GM10266 (cell line): ENCODE data around the gene PIM2.

Experiments
- DNase-seq: peaks from one replicate; pipeline ENCODE4 v3.0.0; 2012; ENCODE audit errors: extremely low spot score
- CTCF ChIP-seq: IDR thresholded peaks from 2 replicates; pipeline ENCODE4 v1.5.1; 2012; ENCODE audit warnings: mild to moderate bottlenecking, low read depth; ENCODE audit not compliant: control insufficient read depth, insufficient read depth; ENCODE audit errors: missing control alignments

The PIM2 gene

DNA sequence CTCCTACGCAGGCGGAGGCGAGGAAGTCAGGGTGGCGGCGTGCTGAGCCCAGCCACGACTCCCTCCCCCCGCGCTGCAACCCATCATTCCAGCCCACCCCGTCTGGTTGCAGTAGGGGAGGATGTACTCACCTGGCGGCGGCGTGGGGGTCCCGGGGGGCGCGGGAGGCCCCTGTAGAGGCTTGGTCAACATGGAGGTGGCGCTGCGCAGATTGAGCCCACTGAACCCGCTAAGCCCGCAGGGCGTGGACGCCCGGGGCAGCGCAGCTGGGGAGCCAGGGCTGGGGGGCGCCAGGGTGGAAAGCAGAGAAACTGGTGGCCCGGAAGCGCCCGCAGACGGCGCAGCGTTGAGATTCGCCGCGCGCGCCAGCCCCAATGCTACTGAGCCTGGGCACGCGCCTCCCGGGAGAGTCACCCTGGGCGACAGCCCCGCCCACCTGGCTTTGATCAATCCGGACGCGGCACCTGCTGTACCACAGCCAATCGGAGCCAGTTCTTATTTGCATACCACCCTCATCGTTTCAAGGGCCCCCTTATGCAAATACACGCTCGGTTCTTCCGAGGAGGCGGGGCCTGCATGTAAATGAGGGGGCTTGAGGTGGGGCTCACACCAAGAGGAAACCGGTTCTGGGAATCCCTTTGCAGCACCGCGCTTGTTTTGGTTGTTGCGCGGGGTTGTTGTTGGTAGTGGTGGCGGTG is at the start of gene PIM2:
Gene PIM2 (minus strand): TSS at position 382 of the 698 bp plus-strand sequence. CDS start 190 bp downstream, at position 192.
- peak; percentile 86 for DNase-seq
- TF ChIP-seq CTCF: no peak

GRCh38 chrX:48968377-48968776 is 49.6 kb upstream of the PIM2 start:
- no peak for TF ChIP-seq CTCF
- no peak for DNase-seq

GRCh38 chrX:48966796-48967579 is 48.2 kb upstream of the PIM2 start:
- no peak for TF ChIP-seq CTCF
- DNase-seq: no peak

DNA sequence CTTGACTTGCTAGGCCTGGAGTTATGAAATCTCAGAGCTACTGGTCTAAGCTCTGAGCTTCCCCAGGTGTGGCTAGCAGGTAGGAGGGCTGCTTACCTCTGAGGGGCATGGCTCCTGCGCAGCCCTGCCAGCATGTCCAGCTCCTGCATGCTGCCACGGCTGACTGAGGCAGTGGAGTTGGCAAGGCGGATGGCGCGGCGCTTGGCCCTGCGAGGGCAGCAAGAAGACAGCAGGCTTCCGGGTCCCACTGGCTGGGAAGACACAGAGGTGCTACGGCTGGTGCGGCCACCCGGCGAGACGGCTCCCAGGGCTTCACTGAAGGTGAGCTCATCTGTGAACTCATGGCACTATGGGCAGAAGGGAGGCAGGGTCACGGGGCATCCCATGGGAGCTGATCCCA is 47.1 kb upstream of the PIM2 start:
- no peak for DNase-seq
- no peak for TF ChIP-seq CTCF

DNA sequence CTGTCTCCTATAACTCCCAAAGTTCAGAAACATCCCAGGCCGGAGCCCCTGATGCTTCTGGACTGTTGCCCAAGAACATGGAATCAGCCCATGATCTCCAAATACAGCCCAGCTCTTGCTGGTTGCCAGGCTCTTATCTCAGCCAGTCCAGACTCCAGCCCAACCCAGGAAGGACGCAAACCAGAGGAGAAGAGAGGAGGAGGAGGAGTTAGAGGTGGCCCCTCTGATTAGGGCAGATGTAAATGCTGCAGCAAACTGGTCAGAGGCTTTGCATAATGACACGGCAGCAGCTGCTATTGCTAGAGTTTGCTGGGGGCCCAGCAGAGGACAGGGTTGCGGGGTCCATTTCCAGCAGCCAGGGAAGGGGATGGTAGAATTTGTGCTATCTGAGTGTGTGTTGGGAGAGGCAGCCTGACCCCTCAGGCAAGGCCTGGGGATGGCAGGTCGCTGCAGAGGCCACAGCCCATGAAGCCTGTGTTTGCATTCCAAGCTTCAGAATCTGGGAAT is 42.8 kb upstream of the PIM2 start:
- no peak for DNase-seq
- no peak for TF ChIP-seq CTCF

GRCh38 chrX:48960291-48960690 is 41.5 kb upstream of the PIM2 start:
- no peak for TF ChIP-seq CTCF

GRCh38 chrX:48958635-48959094 is 39.8 kb upstream of the PIM2 start:
- TF ChIP-seq CTCF: no peak
- DNase-seq: no peak

More at GRCh38 chrX:48960291-48960690, 41.5 kb upstream of the PIM2 start:
- DNase-seq: no peak
